GM12892 (cell line): Measurements from ENCODE around the gene TTC9B.

Source experiments
- POLR2A ChIP-seq: IDR thresholded peaks from 2 replicates; pipeline ENCODE4 v1.6.1; 2011; ENCODE audit warnings: low read depth, low read length, control low read depth
- POLR2AphosphoS5 ChIP-seq: IDR thresholded peaks from 2 replicates; pipeline ENCODE4 v1.6.1; 2011; ENCODE audit warnings: low read depth, low read length, control low read depth
- TAF1 ChIP-seq: IDR thresholded peaks from 2 replicates; pipeline ENCODE4 v1.6.1; 2011; ENCODE audit warnings: low read depth, mild to moderate bottlenecking, control low read depth, low read length, borderline replicate concordance

DNA sequence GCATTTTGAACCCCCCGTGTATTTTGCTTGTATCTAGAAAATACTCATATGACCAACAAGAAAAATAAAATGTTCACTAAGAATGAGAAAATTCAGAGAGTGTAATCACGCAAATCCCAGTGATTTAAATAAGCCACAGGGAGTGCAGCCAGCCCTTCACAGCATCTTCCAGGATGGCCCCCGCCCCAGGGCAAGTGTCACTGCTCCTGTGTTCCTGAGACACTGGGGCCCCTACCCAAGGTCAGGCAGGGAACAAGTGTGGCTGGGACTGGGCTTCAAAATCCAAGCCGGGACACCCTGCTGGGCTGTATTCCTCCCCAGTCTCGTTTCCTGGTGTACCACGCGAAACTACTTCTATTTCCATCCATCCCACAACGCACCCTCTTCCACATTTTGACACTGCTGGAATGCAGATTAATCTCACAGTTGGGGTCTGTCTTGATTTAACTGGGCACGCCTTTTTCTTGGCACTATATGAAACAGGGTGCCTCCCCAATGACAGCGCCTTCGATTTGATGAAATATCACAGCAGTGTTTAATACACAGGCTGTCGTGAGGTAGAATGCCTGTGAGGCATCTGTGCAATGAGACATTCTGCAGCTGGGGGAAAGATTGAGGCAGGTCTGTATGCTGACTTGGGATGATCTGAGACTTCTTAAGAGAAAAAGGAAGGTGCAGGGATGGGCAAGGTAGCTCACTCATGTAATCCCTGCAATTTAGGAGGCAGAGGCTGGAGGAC lies 26.6 kb upstream of the TTC9B start:
- TF ChIP-seq POLR2AphosphoS5 (no peak), POLR2A (no peak), TAF1 (no peak)
